Measurements from ENCODE around the gene SYT1. TPM values are rescaled to one million over a fixed set of nuclear protein-coding genes. Genes with fewer than 3 reads are reported as not detected.

Gene SYT1
- total RNA-seq (2014; rRNA removed; shearing (Covaris generic)): 10.3 and 11.2 TPM in 2 replicates

GRCh38 chr12:78864403-78864869 is at the start of gene SYT1:
Gene SYT1 (plus strand): TSS chr12:78864774.

Small RNA genes lying within 50 kb of the gene (small RNA-seq; reads per million reads assigned to genes)
- gene MIR1252: not detected

All from A375 (cell line).